H1 (cell line): Measurements from ENCODE around the gene COL5A1. TPM values are rescaled to one million over a fixed set of nuclear protein-coding genes. Genes with fewer than 3 reads are reported as not detected.
A peak's percentile ranks its signal among the peaks of the same experiment; 100 is the strongest.

Experiments used
- CTCF ChIA-PET: fragments of 300-600 bp; sonication (Branson Sonifier 250); formaldehyde crosslinking; loops from one replicate; lab custom pipeline; 2021; ENCODE audit not compliant: partially characterized antibody; lab: Charles Lee
- POLR2A ChIA-PET: fragments of 300-600 bp; sonication (Branson Sonifier 250); formaldehyde crosslinking; loops from one replicate; lab custom pipeline; 2021; ENCODE audit warnings: inconsistent platforms; ENCODE audit not compliant: partially characterized antibody; lab: Charles Lee
- DNase-seq, 2 experiments: peaks; one replicate each; pipeline versions ENCODE4 v3.0.0 to v3.0.0-alpha.2; 2010 to 2022; ENCODE audit warnings: low spot score in 2 of 2, low read depth in 1 of 2, mixed read lengths in 1 of 2
- FAIRE-seq: peaks from 2 replicates; lab custom pipeline; 2011; peaks lifted over from hg19 to GRCh38; lab: Jason Lieb, UNC
- H2AFZ ChIP-seq: 2 replicates; pipeline ENCODE4 v1.8.1; 2012; ENCODE audit warnings: low read length, inconsistent platforms
- H2AK5ac ChIP-seq: 2 replicates; pipeline ENCODE4 v1.6.1; 2013; ENCODE audit warnings: low read depth, low read length
- H2BK120ac ChIP-seq: replicated peaks from 2 replicates; pipeline ENCODE3; 2013; ENCODE audit warnings: low read depth, low read length, inconsistent platforms
- H2BK12ac ChIP-seq: 2 replicates; pipeline ENCODE4 v1.6.1; 2013; ENCODE audit warnings: low read depth, low read length
- H2BK15ac ChIP-seq: 2 replicates; pipeline ENCODE4 v1.6.1; 2013; ENCODE audit warnings: low read length
- H2BK20ac ChIP-seq: 2 replicates; pipeline ENCODE4 v1.6.1; 2013; ENCODE audit warnings: low read length
- H2BK5ac ChIP-seq: 2 replicates; pipeline ENCODE4 v1.6.1; 2013; ENCODE audit warnings: low read depth, low read length
- H3K14ac ChIP-seq: 2 replicates; pipeline ENCODE4 v1.6.1; 2013; ENCODE audit warnings: inconsistent platforms; ENCODE audit not compliant: insufficient read length
- H3K18ac ChIP-seq: 2 replicates; pipeline ENCODE4 v1.6.1; 2013; ENCODE audit warnings: low read length; ENCODE audit errors: extremely low read depth
- H3K23ac ChIP-seq: 2 replicates; pipeline ENCODE4 v1.6.1; 2013; ENCODE audit warnings: inconsistent platforms; ENCODE audit not compliant: insufficient read length
- H3K23me2 ChIP-seq: 2 replicates; pipeline ENCODE4 v1.6.1; 2013; ENCODE audit warnings: low read depth, low read length
- H3K27ac ChIP-seq: 2 replicates; pipeline ENCODE4 v1.6.1; 2011; ENCODE audit warnings: low read depth, low read length, inconsistent platforms
- H3K27me3 ChIP-seq, 4 experiments: replicated peaks in 1 of 4; 1 replicate in 1 of 4; 2 replicates in 3 of 4; pipeline versions ENCODE4 v1.6.1 to v1.8.1; 2011 to 2013; ENCODE audit warnings: low read length in 3 of 4, mild to moderate bottlenecking in 3 of 4, inconsistent platforms in 2 of 4, mixed read lengths in 2 of 4, moderate library complexity in 1 of 4; ENCODE audit not compliant: control insufficient read depth in 3 of 4, insufficient read depth in 3 of 4; ENCODE audit errors: extremely low read depth in 1 of 4
- H3K36me3 ChIP-seq, 4 experiments: 2 replicates each; pipeline versions ENCODE4 v1.6.1 to v1.8.1; 2011 to 2013; ENCODE audit warnings: mild to moderate bottlenecking in 4 of 4, low read length in 3 of 4, moderate library complexity in 2 of 4, control low read depth in 1 of 4, inconsistent platforms in 1 of 4; ENCODE audit not compliant: insufficient read depth in 4 of 4, control insufficient read depth in 2 of 4
- H3K4ac ChIP-seq: replicated peaks from 2 replicates; pipeline ENCODE3; 2013; ENCODE audit warnings: low read length, low read depth, mixed read lengths, inconsistent platforms; ENCODE audit not compliant: insufficient read length
- H3K4me1 ChIP-seq, 4 experiments: replicated peaks in 1 of 4; 1 replicate in 1 of 4; 2 replicates in 3 of 4; pipeline versions ENCODE4 v1.6.1 to v1.8.1; 2011 to 2013; ENCODE audit warnings: low read length in 3 of 4, inconsistent platforms in 2 of 4, mixed read lengths in 1 of 4; ENCODE audit not compliant: insufficient read depth in 4 of 4, control insufficient read depth in 3 of 4
- H3K4me2 ChIP-seq, 2 experiments: 2 replicates each; pipeline versions ENCODE4 v1.6.1 to v1.8.1; 2011 to 2013; ENCODE audit warnings: low read depth in 2 of 2, low read length in 2 of 2, control low read depth in 1 of 2, inconsistent platforms in 1 of 2, mild to moderate bottlenecking in 1 of 2; ENCODE audit not compliant: insufficient read depth in 1 of 2
- H3K4me3 ChIP-seq, 4 experiments: fragments of 200-600, 300-600 bp in 1 of 4; sonication (generic), shearing (Covaris generic), sonication (Bioruptor Twin) in 1 of 4; 2 replicates each; pipeline versions ENCODE4 v1.5.1 to v1.8.1; 2011 to 2016; ENCODE audit warnings: low read length in 4 of 4, low read depth in 3 of 4, control low read depth in 2 of 4, inconsistent platforms in 2 of 4, mild to moderate bottlenecking in 2 of 4, mixed read lengths in 1 of 4, moderate library complexity in 1 of 4; ENCODE audit not compliant: insufficient read depth in 2 of 4; ENCODE audit errors: extremely low read depth in 1 of 4
- H3K56ac ChIP-seq: replicated peaks from 2 replicates; pipeline ENCODE3; 2013; ENCODE audit warnings: low read depth, mild to moderate bottlenecking, mixed read lengths, low read length, inconsistent platforms; ENCODE audit not compliant: insufficient read length
- H3K79me1 ChIP-seq: 2 replicates; pipeline ENCODE4 v1.6.1; 2013; ENCODE audit warnings: low read depth, low read length, control low read depth
- H3K79me2 ChIP-seq, 2 experiments: 2 replicates each; pipeline versions ENCODE4 v1.6.1 to v1.8.1; 2012 to 2013; ENCODE audit warnings: low read length in 2 of 2, mild to moderate bottlenecking in 2 of 2, inconsistent platforms in 1 of 2; ENCODE audit not compliant: insufficient read depth in 2 of 2, control insufficient read depth in 1 of 2
- H3K9ac ChIP-seq, 4 experiments: replicated peaks in 1 of 4; 1 replicate in 1 of 4; 2 replicates in 3 of 4; pipeline versions ENCODE4 v1.6.1 to v1.8.1; 2011 to 2013; ENCODE audit warnings: low read depth in 3 of 4, low read length in 3 of 4, control low read depth in 2 of 4, mild to moderate bottlenecking in 2 of 4, moderate library complexity in 2 of 4, inconsistent platforms in 1 of 4; ENCODE audit errors: extremely low read depth in 1 of 4
- H3K9me3 ChIP-seq, 2 experiments: 2 replicates each; pipeline versions ENCODE4 v1.6.1 to v1.8.1; 2012 to 2013; ENCODE audit warnings: mild to moderate bottlenecking in 2 of 2, moderate library complexity in 2 of 2, control low read depth in 1 of 2, inconsistent platforms in 1 of 2, low read depth in 1 of 2, low read length in 1 of 2, mixed read lengths in 1 of 2; ENCODE audit not compliant: insufficient read depth in 2 of 2
- H4K20me1 ChIP-seq, 2 experiments: replicated peaks in 1 of 2; 2 replicates each; pipeline versions ENCODE3 to v1.8.1; 2011 to 2013; ENCODE audit warnings: inconsistent platforms in 2 of 2, low read length in 2 of 2, mild to moderate bottlenecking in 1 of 2; ENCODE audit not compliant: insufficient read depth in 2 of 2, control insufficient read depth in 1 of 2
- H4K5ac ChIP-seq: 2 replicates; pipeline ENCODE4 v1.6.1; 2013; ENCODE audit warnings: low read length, low read depth, mixed read lengths, inconsistent platforms; ENCODE audit not compliant: insufficient read length
- H4K8ac ChIP-seq: 2 replicates; pipeline ENCODE4 v1.8.0; 2013; ENCODE audit warnings: mild to moderate bottlenecking, moderate library complexity, low read length, inconsistent platforms; ENCODE audit not compliant: insufficient read depth; ENCODE audit errors: extremely low read depth
- H4K91ac ChIP-seq: replicated peaks from 2 replicates; pipeline ENCODE3; 2013; ENCODE audit warnings: low read length, mixed read lengths, inconsistent platforms; ENCODE audit not compliant: insufficient read length
- BRCA1 ChIP-seq: IDR thresholded peaks from 2 replicates; pipeline ENCODE4 v1.6.1; 2012; ENCODE audit warnings: low read depth, low read length, improper control_type of control experiment
- HDAC6 ChIP-seq: IDR thresholded peaks from one replicate; pipeline ENCODE4 v1.7.1; 2012; ENCODE audit warnings: low read depth, mild to moderate bottlenecking, inconsistent platforms, low read length, moderate library complexity
- RXRA ChIP-seq: IDR thresholded peaks from 2 replicates; pipeline ENCODE4 v1.6.1; 2011; ENCODE audit warnings: low read depth, mild to moderate bottlenecking, low read length, moderate library complexity; ENCODE audit not compliant: insufficient read depth
- WGBS, 2 experiments: shearing (Covaris generic) in 1 of 2; methylation state at CpG; one replicate each; pipeline versions ENCODE4 v1.1.6 to v1.1.7; 2013 to 2015; ENCODE audit warnings: low lambda C conversion rate in 2 of 2, mixed read lengths in 2 of 2, inconsistent platforms in 1 of 2, low coverage in 1 of 2, missing lambda C conversion rate in 1 of 2; ENCODE audit not compliant: insufficient replicate concordance in 2 of 2, insufficient coverage in 1 of 2, insufficient read length in 1 of 2; ENCODE audit errors: extremely low coverage in 1 of 2, missing lambda C conversion rate in 1 of 2; 5-methylcytosine and 5-hydroxymethylcytosine counted together
- polyA plus RNA-seq, 7 experiments: library from polyadenylated mRNA; depleted of rRNA in 3 of 7; stranded (reverse) in 5 of 7; unstranded in 2 of 7; fragments of >200 nt in 5 of 7; fragments of 200-250 nt in 2 of 7; gene quantifications; 1 replicate in 5 of 7; 2 replicates in 1 of 7; 4 replicates in 1 of 7; pipeline versions ENCODE4 v1.2.1 to v1.2.3, GENCODE V29; 2011 to 2013; ENCODE audit warnings: missing spikeins in 2 of 7, mixed read lengths in 2 of 7
- total RNA-seq: library from RNA; stranded (reverse); fragmentation: NEBNext Ultra II Directional; extraction: Animal tissue kit (Norgen Biotek cat#: 25700); gene quantifications from 2 replicates; pipeline ENCODE4 v1.2.1, GENCODE V29; 2021

Gene COL5A1
- total and polyA plus RNA-seq, 2 of the 8 experiments (the other 6 are each of a cell fraction or from before 2014, with no cell fraction given) = 3.8 to 12.0 TPM

DNA sequence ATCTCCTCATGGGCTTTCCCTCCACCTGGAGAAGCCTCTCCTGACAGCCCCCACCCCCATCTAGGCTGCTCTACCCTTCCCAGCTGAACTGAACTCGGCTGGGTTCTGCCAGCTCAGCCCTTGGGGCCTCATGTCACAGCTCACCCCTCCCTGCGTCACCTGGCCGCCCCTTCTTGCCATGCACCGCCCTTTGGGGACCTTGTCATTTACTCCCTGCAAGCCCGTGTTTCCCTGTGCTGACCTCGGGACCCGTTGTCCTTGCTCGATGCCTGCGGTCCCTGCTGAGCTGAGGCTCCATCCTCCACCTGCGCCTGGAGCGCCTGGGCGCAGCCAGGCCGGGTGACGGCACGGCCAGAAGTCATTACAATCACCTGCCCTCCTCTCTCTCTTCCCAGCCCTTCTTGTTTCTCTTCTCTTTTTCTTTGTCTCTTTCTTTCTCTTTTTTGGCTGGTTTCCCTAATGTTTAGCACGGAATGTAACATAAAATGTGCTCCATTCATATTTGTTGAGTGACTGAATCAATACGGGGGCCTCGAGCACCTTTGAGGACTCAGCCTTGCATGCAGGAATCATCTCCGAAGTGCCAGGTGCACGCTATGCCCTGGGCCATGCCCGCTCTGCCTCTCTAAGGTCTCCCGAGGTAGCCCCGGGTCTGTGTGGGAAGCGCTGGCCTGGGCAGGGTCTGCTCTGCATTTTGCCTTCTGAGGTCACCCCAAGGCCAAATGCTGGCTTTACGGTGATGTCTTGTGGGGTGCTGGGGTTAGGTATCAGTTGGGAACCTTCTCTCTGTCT lies 48.1 kb upstream of the COL5A1 start:
- CTCF ChIA-PET = interaction anchor here (0.6 to 1.5 kb wide), 3 partner anchors 20 to 144 kb away, joined by 3 to 4 read pairs (median 4); no protein-coding TSS in a partner anchor

More for the DNA sequence above, 48.1 kb upstream of the COL5A1 start:
- FAIRE-seq = no peak
- H3K23ac ChIP-seq = no peak overlapping the region
- no peak for DNase-seq
- H3K56ac ChIP-seq = no peak overlapping the region
- 92% methylated on average over 25 of the region's 25 CpGs; no CpG with 5 or more reads in 1 of the 2 experiments for WGBS, 2 experiments
- H4K91ac ChIP-seq = no peak overlapping the region
- H2BK20ac ChIP-seq = no peak overlapping the region
- no peaks in the 10 kb centered on the region for H3K36me3 ChIP-seq
- H3K9ac ChIP-seq = no peak overlapping the region
- no peak for TF ChIP-seq HDAC6
- TF ChIP-seq BRCA1 = no peak
- no peak for TF ChIP-seq RXRA
- no peak overlapping the region for H2AK5ac ChIP-seq
- no peaks in the 10 kb centered on the region for H3K27me3 ChIP-seq
- no peak overlapping the region for H3K4me3 ChIP-seq
- no peak overlapping the region for H2BK5ac ChIP-seq
- no peak overlapping the region for H2AFZ ChIP-seq
- no peak overlapping the region for H3K4me2 ChIP-seq
- H3K23me2 ChIP-seq = no peaks in the 10 kb centered on the region
- H3K79me2 ChIP-seq = no peaks in the 10 kb centered on the region
- H3K14ac ChIP-seq = no peak overlapping the region
- no peak overlapping the region for H2BK120ac ChIP-seq
- no peaks in the 10 kb centered on the region for H3K79me1 ChIP-seq
- H3K4me1 ChIP-seq = peaks cover 0 to 4% (median 0%) of the 10 kb centered on the region in 4 experiments; a peak in 1 of 7 replicates
- no peak overlapping the region for H2BK15ac ChIP-seq
- no peak overlapping the region for H2BK12ac ChIP-seq
- 0 out of 2 replicates have a peak overlapping the region, but pooled peaks have one; percentile 35 for H4K8ac ChIP-seq
- H4K5ac ChIP-seq = no peak overlapping the region
- POLR2A ChIA-PET = no interaction called here
- H3K9me3 ChIP-seq = no peaks in the 10 kb centered on the region
- no peaks in the 10 kb centered on the region for H4K20me1 ChIP-seq
- no peak overlapping the region for H3K18ac ChIP-seq
- H3K4ac ChIP-seq = no peak overlapping the region
- H3K27ac ChIP-seq = no peak overlapping the region
